Measurements from ENCODE around the gene LRRK2.

Gene LRRK2

GRCh38 chr12:40390980-40391379 lies 166.2 kb downstream of the LRRK2 start:
- TF ChIP-seq EZH2phosphoT487 (IDR thresholded peaks at IDR 0.05; ENCODE audit: borderline replicate concordance) (no peak), CTCF (conservative IDR thresholded peaks at IDR 0.05; ENCODE audit: low read length) (no peak)
- no peak overlapping the region for H3K4me2 ChIP-seq (ENCODE audit: low read depth, low read length, poor library complexity, severe bottlenecking)
- H3K27me3 ChIP-seq (ENCODE audit: insufficient read depth, low read length, poor library complexity, severe bottlenecking) = no peaks in the 10 kb centered on the region
- no peaks in the 10 kb centered on the region for H3K79me2 ChIP-seq (ENCODE audit: insufficient read depth, low read length)
- no peaks in the 10 kb centered on the region for H3K9me2 ChIP-seq (replicated peaks; ENCODE audit: low read depth, low read length)
- H3K4me3 ChIP-seq (ENCODE audit: low read length, poor library complexity, severe bottlenecking) = no peak overlapping the region
- H3K4me1 ChIP-seq (ENCODE audit: insufficient read depth, low read length, poor library complexity, severe bottlenecking) = no peaks in the 10 kb centered on the region
- no peaks in the 10 kb centered on the region for H3K9me3 ChIP-seq (ENCODE audit: insufficient read depth, low read depth, low read length)
- H3K36me3 ChIP-seq (ENCODE audit: insufficient read depth, low read length) = no peaks in the 10 kb centered on the region
- H3K9ac ChIP-seq (ENCODE audit: low read depth, low read length, poor library complexity, severe bottlenecking) = no peak overlapping the region
- H4K20me1 ChIP-seq (ENCODE audit: insufficient read depth, low read length, poor library complexity, severe bottlenecking) = no peaks in the 10 kb centered on the region
- no peaks in the 10 kb centered on the region for H3F3A ChIP-seq (ENCODE audit: low read depth)
- H2AFZ ChIP-seq (ENCODE audit: low read length) = no peak overlapping the region

- no peak overlapping the region for H3K4me2 ChIP-seq (ENCODE audit: low read depth, low read length, poor library complexity, severe bottlenecking)
- TF ChIP-seq EZH2phosphoT487 (IDR thresholded peaks at IDR 0.05; ENCODE audit: borderline replicate concordance) (no peak), CTCF (conservative IDR thresholded peaks at IDR 0.05; ENCODE audit: low read length) (no peak)
- H4K20me1 ChIP-seq (ENCODE audit: insufficient read depth, low read length, poor library complexity, severe bottlenecking) = no peaks in the 10 kb centered on the region
Observed at GRCh38 chr12:40393026-40393425, 168.2 kb downstream of the LRRK2 start.

GRCh38 chr12:40399656-40400055 lies 174.9 kb downstream of the LRRK2 start:
- Histone ChIP-seq H3K9ac (ENCODE audit: low read depth, low read length, poor library complexity, severe bottlenecking) (no peak overlapping the region), H3K9me3 (ENCODE audit: insufficient read depth, low read depth, low read length) (no peaks in the 10 kb centered on the region), H3K27me3 (ENCODE audit: insufficient read depth, low read length, poor library complexity, severe bottlenecking) (no peaks in the 10 kb centered on the region), H3K36me3 (ENCODE audit: insufficient read depth, low read length) (no peaks in the 10 kb centered on the region), H3K9me2 (replicated peaks; ENCODE audit: low read depth, low read length) (no peaks in the 10 kb centered on the region), H3K4me3 (ENCODE audit: low read length, poor library complexity, severe bottlenecking) (no peak overlapping the region), H3F3A (ENCODE audit: low read depth) (no peaks in the 10 kb centered on the region), H2AFZ (ENCODE audit: low read length) (no peak overlapping the region), H3K4me2 (ENCODE audit: low read depth, low read length, poor library complexity, severe bottlenecking) (no peak overlapping the region), H3K4me1 (ENCODE audit: insufficient read depth, low read length, poor library complexity, severe bottlenecking) (no peaks in the 10 kb centered on the region), H3K79me2 (ENCODE audit: insufficient read depth, low read length) (no peaks in the 10 kb centered on the region), H4K20me1 (ENCODE audit: insufficient read depth, low read length, poor library complexity, severe bottlenecking) (no peaks in the 10 kb centered on the region)
- TF ChIP-seq CTCF (conservative IDR thresholded peaks at IDR 0.05; ENCODE audit: low read length) (no peak), EZH2phosphoT487 (IDR thresholded peaks at IDR 0.05; ENCODE audit: borderline replicate concordance) (no peak)

More at GRCh38 chr12:40393026-40393425, 168.2 kb downstream of the LRRK2 start:
- Histone ChIP-seq H3K27me3 (ENCODE audit: insufficient read depth, low read length, poor library complexity, severe bottlenecking) (no peaks in the 10 kb centered on the region), H3K4me1 (ENCODE audit: insufficient read depth, low read length, poor library complexity, severe bottlenecking) (no peaks in the 10 kb centered on the region), H3K9me2 (replicated peaks; ENCODE audit: low read depth, low read length) (no peaks in the 10 kb centered on the region), H3K79me2 (ENCODE audit: insufficient read depth, low read length) (no peaks in the 10 kb centered on the region), H3K9me3 (ENCODE audit: insufficient read depth, low read depth, low read length) (no peaks in the 10 kb centered on the region), H3F3A (ENCODE audit: low read depth) (no peaks in the 10 kb centered on the region), H3K9ac (ENCODE audit: low read depth, low read length, poor library complexity, severe bottlenecking) (no peak overlapping the region), H3K36me3 (ENCODE audit: insufficient read depth, low read length) (no peaks in the 10 kb centered on the region), H3K4me3 (ENCODE audit: low read length, poor library complexity, severe bottlenecking) (no peak overlapping the region), H2AFZ (ENCODE audit: low read length) (no peak overlapping the region)
